Neuronal stem cell (in vitro differentiated cells): ENCODE data around the gene FAM217B.

Experiments
- DNase-seq: peaks from one replicate; pipeline ENCODE4 v3.0.0-alpha.2; 2013; ENCODE audit warnings: low spot score
- H2AFZ ChIP-seq: one replicate; pipeline ENCODE4 v1.6.1; 2013; ENCODE audit warnings: mild to moderate bottlenecking, low read length, inconsistent platforms
- H2AK5ac ChIP-seq: 2 replicates; pipeline ENCODE4 v1.6.1; 2013; ENCODE audit warnings: low read depth, mild to moderate bottlenecking, inconsistent platforms, low read length, moderate library complexity, mixed read lengths
- H2BK120ac ChIP-seq: 2 replicates; pipeline ENCODE4 v1.6.1; 2013; ENCODE audit warnings: low read depth, mild to moderate bottlenecking, inconsistent platforms, low read length, moderate library complexity, mixed read lengths
- H2BK12ac ChIP-seq: one replicate; pipeline ENCODE4 v1.6.1; 2013; ENCODE audit warnings: low read length, inconsistent platforms
- H2BK15ac ChIP-seq: 2 replicates; pipeline ENCODE4 v1.6.1; 2013; ENCODE audit warnings: mild to moderate bottlenecking, low read length, inconsistent platforms, mixed read lengths
- H2BK5ac ChIP-seq: one replicate; pipeline ENCODE4 v1.6.1; 2013; ENCODE audit warnings: inconsistent platforms, mild to moderate bottlenecking, low read length, moderate library complexity
- H3K14ac ChIP-seq: one replicate; pipeline ENCODE4 v1.6.1; 2013; ENCODE audit warnings: low read length, inconsistent platforms
- H3K18ac ChIP-seq: 2 replicates; pipeline ENCODE4 v1.6.1; 2013; ENCODE audit warnings: low read length, inconsistent platforms
- H3K23ac ChIP-seq: 2 replicates; pipeline ENCODE4 v1.6.1; 2013; ENCODE audit warnings: low read depth, mild to moderate bottlenecking, mixed read lengths, low read length, inconsistent platforms; ENCODE audit not compliant: poor library complexity
- H3K27ac ChIP-seq: replicated peaks from 3 replicates; pipeline ENCODE4 v1.5.1; 2013; ENCODE audit warnings: low read length, inconsistent platforms
- H3K27me3 ChIP-seq, 3 experiments: 2 replicates each; pipeline ENCODE4 v1.6.1; 2013; ENCODE audit warnings: low read length in 3 of 3, mild to moderate bottlenecking in 2 of 3, inconsistent platforms in 1 of 3, low read depth in 1 of 3, mixed read lengths in 1 of 3, moderate library complexity in 1 of 3; ENCODE audit not compliant: control insufficient read depth in 3 of 3, insufficient read depth in 3 of 3
- H3K36me3 ChIP-seq, 2 donors: replicated peaks in 1 of 2; 2 replicates each; pipeline ENCODE4 v1.6.1; 2013; ENCODE audit warnings: low read length in 2 of 2; ENCODE audit not compliant: control insufficient read depth in 2 of 2, insufficient read depth in 2 of 2
- H3K4ac ChIP-seq: 2 replicates; pipeline ENCODE4 v1.6.1; 2013; ENCODE audit warnings: inconsistent platforms, mild to moderate bottlenecking, low read length, moderate library complexity
- H3K4me1 ChIP-seq, 2 donors: 1 replicate in 1 of 2; 2 replicates in 1 of 2; pipeline ENCODE4 v1.6.1; 2013; ENCODE audit warnings: low read length in 2 of 2, low read depth in 1 of 2; ENCODE audit not compliant: control insufficient read depth in 2 of 2, insufficient read depth in 1 of 2
- H3K4me2 ChIP-seq: one replicate; pipeline ENCODE4 v1.6.1; 2013; ENCODE audit warnings: mild to moderate bottlenecking, low read length, inconsistent platforms; ENCODE audit not compliant: insufficient read depth, poor library complexity, severe bottlenecking
- H3K4me3 ChIP-seq, 2 donors: 2 replicates each; pipeline ENCODE4 v1.5.1; 2013; ENCODE audit warnings: low read length in 2 of 2, mild to moderate bottlenecking in 2 of 2, inconsistent platforms in 1 of 2, moderate library complexity in 1 of 2
- H3K79me1 ChIP-seq: one replicate; pipeline ENCODE4 v1.6.1; 2013; ENCODE audit warnings: low read depth, mild to moderate bottlenecking, inconsistent platforms, low read length, moderate library complexity
- H3K9ac ChIP-seq: one replicate; pipeline ENCODE4 v1.6.1; 2013; ENCODE audit warnings: mild to moderate bottlenecking, low read depth, low read length, inconsistent platforms; ENCODE audit not compliant: poor library complexity
- H3K9me3 ChIP-seq, 2 donors: replicated peaks in 1 of 2; 2 replicates each; pipeline versions ENCODE3 to v1.6.1; 2013; ENCODE audit warnings: low read length in 2 of 2, mild to moderate bottlenecking in 2 of 2, inconsistent platforms in 1 of 2, low read depth in 1 of 2, mixed read lengths in 1 of 2, moderate library complexity in 1 of 2; ENCODE audit not compliant: control insufficient read depth in 2 of 2, insufficient read depth in 1 of 2
- H4K8ac ChIP-seq: one replicate; pipeline ENCODE4 v1.6.1; 2013; ENCODE audit warnings: low read depth, mild to moderate bottlenecking, inconsistent platforms, low read length, moderate library complexity
- H4K91ac ChIP-seq: one replicate; pipeline ENCODE4 v1.6.1; 2013; ENCODE audit warnings: low read length, low read depth, mild to moderate bottlenecking, inconsistent platforms; ENCODE audit not compliant: poor library complexity
- WGBS, 2 donors: extraction: QIAGEN DNeasy Blood & Tissue Kit; methylation state at CpG; one replicate each; pipeline ENCODE4 v1.1.7; 2013; ENCODE audit warnings: missing lambda C conversion rate in 2 of 2, mixed read lengths in 1 of 2; ENCODE audit not compliant: insufficient read length in 2 of 2, insufficient replicate concordance in 1 of 2; ENCODE audit errors: extremely low coverage in 2 of 2; 5-methylcytosine and 5-hydroxymethylcytosine counted together

FAM217B gene

GRCh38 chr20:59940956-59941294, 736 bp downstream of the FAM217B start:
- H2BK120ac ChIP-seq: no peak overlapping the region
- peaks cover 2% of the 10 kb centered on the region for H3K79me1 ChIP-seq
- H3K27ac ChIP-seq: peak overlapping the region; percentile 93
- H3K4me2 ChIP-seq: peak overlapping the region; percentile 97
- H3K4ac ChIP-seq: no peak overlapping the region
- peaks cover 5 to 8% of the 10 kb centered on the region in 2 donors for H3K4me1 ChIP-seq
- H3K14ac ChIP-seq: no peak overlapping the region
- peaks cover 3 to 48% of the 10 kb centered on the region in 2 donors for H3K36me3 ChIP-seq
- DNase-seq: no peak
- H3K4me3 ChIP-seq: peak overlapping the region; percentile 72 to 81
- peaks cover 0 to 15% (median 6%) of the 10 kb centered on the region in 3 experiments for H3K27me3 ChIP-seq
- peak overlapping the region; percentile 32 for H3K23ac ChIP-seq
- H3K9me3 ChIP-seq: peaks cover 0 to 9% of the 10 kb centered on the region in 2 donors
- peak overlapping the region; percentile 90 for H3K9ac ChIP-seq
- peak overlapping the region; percentile 79 for H2BK5ac ChIP-seq
- peak overlapping the region; percentile 88 for H2AFZ ChIP-seq
- H4K8ac ChIP-seq: peak overlapping the region; percentile 29
- no peak overlapping the region for H2BK12ac ChIP-seq
- peak overlapping the region; percentile 1 for H4K91ac ChIP-seq
- peak overlapping the region; percentile 91 for H3K18ac ChIP-seq
- WGBS, 2 donors: no CpG with 5 or more reads among the region's 4 CpGs
- no peak overlapping the region for H2BK15ac ChIP-seq
- H2AK5ac ChIP-seq: no peak overlapping the region

GRCh38 chr20:59942245-59942644, 2.1 kb downstream of the FAM217B start:
- no CpG with 5 or more reads among the region's 2 CpGs for WGBS, 2 donors
- no peak overlapping the region for H3K23ac ChIP-seq
- H3K18ac ChIP-seq: no peak overlapping the region
- no peak overlapping the region for H2BK15ac ChIP-seq
- H3K9ac ChIP-seq: no peak overlapping the region
- H2AFZ ChIP-seq: no peak overlapping the region
- no peak overlapping the region for H2BK120ac ChIP-seq
- DNase-seq: no peak
- H4K91ac ChIP-seq: no peak overlapping the region
- no peak overlapping the region for H2BK5ac ChIP-seq
- peaks cover 2% of the 10 kb centered on the region for H3K79me1 ChIP-seq
- no peak overlapping the region for H3K27ac ChIP-seq
- no peak overlapping the region for H3K4ac ChIP-seq
- H2AK5ac ChIP-seq: no peak overlapping the region
- peaks cover 3 to 49% of the 10 kb centered on the region in 2 donors for H3K36me3 ChIP-seq
- no peak overlapping the region for H2BK12ac ChIP-seq
- peaks cover 0 to 9% of the 10 kb centered on the region in 2 donors for H3K9me3 ChIP-seq
- H3K14ac ChIP-seq: no peak overlapping the region
- no peak overlapping the region for H4K8ac ChIP-seq
- peaks cover 0 to 15% (median 6%) of the 10 kb centered on the region in 3 experiments for H3K27me3 ChIP-seq
- H3K4me2 ChIP-seq: no peak overlapping the region
- H3K4me3 ChIP-seq: no peak overlapping the region
- peaks cover 5 to 9% of the 10 kb centered on the region in 2 donors for H3K4me1 ChIP-seq

GRCh38 chr20:59944726-59945125, 4.5 kb downstream of the FAM217B start:
- H2AFZ ChIP-seq: no peak overlapping the region

GRCh38 chr20:59945175-59945574, 5.0 kb downstream of the FAM217B start:
- Histone ChIP-seq H2AFZ (no peak overlapping the region), H2AK5ac (no peak overlapping the region)
- DNase-seq: no peak

More at GRCh38 chr20:59944726-59945125, 4.5 kb downstream of the FAM217B start:
- Histone ChIP-seq H3K36me3 (peaks cover 3 to 44% of the 10 kb centered on the region in 2 donors), H3K27ac (no peak overlapping the region), H2BK5ac (no peak overlapping the region), H2BK12ac (peak overlapping the region; percentile 60), H3K4me1 (peaks cover 1 to 7% of the 10 kb centered on the region in 2 donors), H4K91ac (no peak overlapping the region), H3K14ac (no peak overlapping the region), H3K18ac (no peak overlapping the region), H3K4me2 (no peak overlapping the region), H4K8ac (no peak overlapping the region), H2AK5ac (no peak overlapping the region), H3K79me1 (no peaks in the 10 kb centered on the region), H3K4ac (no peak overlapping the region), H3K23ac (no peak overlapping the region), H3K9ac (no peak overlapping the region), H3K4me3 (no peak overlapping the region), H3K9me3 (no peaks in the 10 kb centered on the region), H2BK120ac (no peak overlapping the region), H3K27me3 (peaks cover 0 to 2% (median 0%) of the 10 kb centered on the region in 3 experiments), H2BK15ac (no peak overlapping the region)
- DNase-seq: no peak
- WGBS, 2 donors: no CpG with 5 or more reads among the region's 7 CpGs

More at GRCh38 chr20:59945175-59945574, 5.0 kb downstream of the FAM217B start:
- no peak overlapping the region for H3K23ac ChIP-seq
- peaks cover 3 to 46% of the 10 kb centered on the region in 2 donors for H3K36me3 ChIP-seq
- no peak overlapping the region for H3K4me3 ChIP-seq
- no peak overlapping the region for H3K4me2 ChIP-seq
- H2BK120ac ChIP-seq: no peak overlapping the region
- H3K4me1 ChIP-seq: peaks cover 1 to 7% of the 10 kb centered on the region in 2 donors
- H2BK12ac ChIP-seq: no peak overlapping the region
- H3K18ac ChIP-seq: no peak overlapping the region
- H3K27ac ChIP-seq: no peak overlapping the region
- no peak overlapping the region for H3K14ac ChIP-seq
- no peak overlapping the region for H2BK5ac ChIP-seq
- no peak overlapping the region for H4K8ac ChIP-seq
- H4K91ac ChIP-seq: no peak overlapping the region
- H3K9me3 ChIP-seq: no peaks in the 10 kb centered on the region
- no peaks in the 10 kb centered on the region for H3K79me1 ChIP-seq
- H3K4ac ChIP-seq: no peak overlapping the region
- H2BK15ac ChIP-seq: no peak overlapping the region
- H3K27me3 ChIP-seq: no peaks in the 10 kb centered on the region
- no peak overlapping the region for H3K9ac ChIP-seq
- no CpG with 5 or more reads among the region's 3 CpGs for WGBS, 2 donors
